Measurements from ENCODE around the gene CD209. TPM values are rescaled to one million over a fixed set of nuclear protein-coding genes. Genes with fewer than 3 reads are reported as not detected.
"Not testable (repeated sequence)": the region's sequence is repeated elsewhere in the genome, so short reads cannot be mapped to it uniquely, and the experiment has no call there.

The CD209 gene
- total and polyA plus RNA-seq, 2 donors: 5.3 to 6.2 TPM

DNA sequence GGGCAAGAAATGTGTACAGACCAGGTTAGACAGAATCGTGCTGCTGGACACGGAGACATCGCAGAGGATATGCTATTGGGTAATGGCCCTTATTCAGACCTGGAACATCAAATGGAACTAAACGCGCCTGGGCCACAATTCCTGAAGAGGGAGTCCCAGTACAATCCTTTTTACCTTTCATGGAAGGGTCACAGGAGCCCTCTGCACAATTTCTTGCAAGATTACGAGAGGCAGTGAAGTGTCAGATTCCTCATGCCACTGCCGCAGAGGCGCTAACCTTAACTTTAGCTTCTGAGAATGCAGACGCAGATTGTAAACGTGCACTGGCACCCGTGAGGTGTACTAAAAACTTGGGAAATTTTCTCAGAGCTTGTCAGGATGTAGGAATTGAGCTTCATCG, 33.8 kb upstream of the CD209 start:
- WGBS: 27% methylated on average over 12 of the region's 12 CpGs
- Histone ChIP-seq H3K4me3 (ENCODE audit: low read depth, low read length) (no peak overlapping the region), H3K27ac (ENCODE audit: low read depth) (no peak overlapping the region), H3K4me1 (ENCODE audit: insufficient read depth) (no peaks in the 10 kb centered on the region), H3K36me3 (ENCODE audit: insufficient read depth) (no peaks in the 10 kb centered on the region)
- no peak for DNase-seq (ENCODE audit: extremely low spot score)

DNA sequence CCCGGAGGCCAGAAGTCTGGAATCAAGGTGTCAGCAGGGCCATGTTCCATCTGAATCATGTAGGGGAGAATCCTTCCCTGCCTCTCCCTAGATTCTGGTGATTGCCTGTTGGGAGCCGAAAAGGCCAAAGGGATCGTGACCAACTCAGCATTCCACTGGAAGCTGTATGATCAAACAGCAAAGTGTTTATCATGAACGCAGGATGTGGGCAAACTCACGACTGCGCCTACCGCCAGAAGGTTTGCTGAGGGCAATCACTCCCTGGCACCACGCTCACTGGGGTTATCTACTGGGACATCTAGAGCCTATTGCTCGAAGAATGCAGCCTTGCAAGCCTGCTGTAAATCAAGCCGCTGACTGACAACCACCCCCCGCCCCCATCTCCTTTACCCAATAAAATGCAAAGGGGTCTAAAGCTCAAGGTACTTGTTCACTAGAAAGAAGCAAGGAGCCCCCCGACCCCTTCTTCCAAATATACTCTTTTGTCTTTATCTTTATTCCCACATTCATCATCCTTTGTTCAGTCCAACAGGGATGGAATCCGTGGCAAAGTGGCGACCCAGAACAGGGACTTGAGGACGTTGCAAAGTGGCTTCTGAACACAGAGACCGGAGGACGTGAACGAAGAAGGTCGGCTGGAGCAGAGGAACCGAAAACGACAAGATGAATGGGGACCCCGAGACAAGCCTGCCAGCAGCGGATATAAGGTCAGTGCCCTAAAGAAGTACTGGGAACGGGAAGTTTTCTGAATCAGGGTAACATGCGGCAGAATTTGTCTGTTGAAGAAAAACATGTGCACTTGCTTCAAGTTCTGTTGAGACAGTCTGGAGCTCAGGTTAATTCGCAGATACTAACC, 32.5 kb upstream of the CD209 start:
- Histone ChIP-seq H3K4me1 (ENCODE audit: insufficient read depth) (no peaks in the 10 kb centered on the region), H3K36me3 (ENCODE audit: insufficient read depth) (no peaks in the 10 kb centered on the region), H3K27ac (ENCODE audit: low read depth) (no peak overlapping the region), H3K4me3 (ENCODE audit: low read depth, low read length) (no peak overlapping the region)
- WGBS: 71% methylated on average over 26 of the region's 26 CpGs
- no peak for DNase-seq (ENCODE audit: extremely low spot score)

DNA sequence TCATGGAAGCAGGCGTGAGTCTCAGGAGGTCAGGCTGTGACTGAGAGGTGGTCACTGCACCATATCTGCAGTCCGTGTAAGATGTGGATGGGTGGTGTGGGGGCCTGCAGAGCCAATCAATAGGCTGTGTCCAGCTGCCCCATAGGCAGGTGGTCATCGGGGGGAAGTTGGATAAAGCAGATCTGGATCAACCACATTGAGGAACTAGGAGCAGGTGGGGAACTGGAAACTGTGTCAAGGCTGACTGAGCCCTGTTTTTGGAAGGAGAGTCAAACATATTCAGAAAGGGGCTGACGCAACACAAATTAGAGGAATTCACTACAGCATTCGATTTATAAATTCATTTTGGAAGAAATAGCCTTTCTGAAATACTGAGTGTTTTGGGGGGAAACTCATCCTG, 30.7 kb upstream of the CD209 start:
- Histone ChIP-seq H3K4me1 (ENCODE audit: insufficient read depth) (no peaks in the 10 kb centered on the region), H3K4me3 (ENCODE audit: low read depth, low read length) (no peak overlapping the region), H3K27ac (ENCODE audit: low read depth) (no peak overlapping the region), H3K36me3 (ENCODE audit: insufficient read depth) (no peaks in the 10 kb centered on the region)
- WGBS: 67% methylated on average over 5 of the region's 5 CpGs
- no peak for DNase-seq (ENCODE audit: extremely low spot score)

DNA sequence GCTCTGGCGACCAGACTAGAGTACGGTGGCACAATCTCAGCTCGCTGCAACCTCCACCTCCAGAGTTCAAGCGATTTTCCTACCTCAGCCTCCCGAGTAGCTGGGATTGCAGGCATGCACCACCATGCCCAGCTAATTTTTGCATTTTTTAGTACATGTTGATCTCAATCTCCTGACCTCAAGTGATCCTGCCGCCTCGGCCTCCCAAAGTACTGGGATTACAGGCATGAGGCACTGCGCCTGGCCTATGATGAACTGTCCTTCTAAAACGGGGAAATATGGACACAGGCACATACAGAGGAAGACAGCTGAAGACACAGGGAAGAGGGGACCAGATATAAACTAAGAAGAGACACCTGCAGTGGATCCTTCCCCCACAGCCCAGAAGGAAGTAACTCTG, 28.4 kb upstream of the CD209 start:
- Histone ChIP-seq H3K4me3 (ENCODE audit: low read depth, low read length) (no peak overlapping the region), H3K36me3 (ENCODE audit: insufficient read depth) (no peaks in the 10 kb centered on the region), H3K27ac (ENCODE audit: low read depth) (no peak overlapping the region), H3K4me1 (ENCODE audit: insufficient read depth) (no peaks in the 10 kb centered on the region)
- 90% methylated on average over 9 of the region's 9 CpGs for WGBS
- DNase-seq (ENCODE audit: extremely low spot score): no peak

DNA sequence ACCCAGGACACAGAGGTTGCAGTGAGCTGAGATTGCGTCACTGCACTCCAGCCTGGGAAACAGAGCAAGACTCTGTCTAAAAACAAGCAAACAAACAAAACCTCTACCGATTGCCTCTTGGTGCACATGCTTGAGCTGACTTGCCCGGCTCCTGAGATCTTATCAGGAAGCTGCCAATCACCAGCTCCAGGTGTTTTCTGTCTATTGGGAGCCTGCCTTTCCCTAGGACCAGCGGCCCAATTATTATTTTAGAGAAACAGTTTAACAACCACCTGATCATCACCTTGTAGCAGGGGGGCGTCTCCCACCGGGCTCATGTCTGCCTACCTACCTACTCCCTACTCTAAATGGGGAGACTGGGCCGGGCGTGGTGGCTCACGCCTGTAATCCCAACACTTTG, 26.5 kb upstream of the CD209 start:
- Histone ChIP-seq H3K4me3 (ENCODE audit: low read depth, low read length) (no peak overlapping the region), H3K36me3 (ENCODE audit: insufficient read depth) (no peaks in the 10 kb centered on the region), H3K4me1 (ENCODE audit: insufficient read depth) (no peaks in the 10 kb centered on the region), H3K27ac (ENCODE audit: low read depth) (no peak overlapping the region)
- DNase-seq (ENCODE audit: extremely low spot score): no peak
- WGBS: 69% methylated on average over 9 of the region's 9 CpGs

DNA sequence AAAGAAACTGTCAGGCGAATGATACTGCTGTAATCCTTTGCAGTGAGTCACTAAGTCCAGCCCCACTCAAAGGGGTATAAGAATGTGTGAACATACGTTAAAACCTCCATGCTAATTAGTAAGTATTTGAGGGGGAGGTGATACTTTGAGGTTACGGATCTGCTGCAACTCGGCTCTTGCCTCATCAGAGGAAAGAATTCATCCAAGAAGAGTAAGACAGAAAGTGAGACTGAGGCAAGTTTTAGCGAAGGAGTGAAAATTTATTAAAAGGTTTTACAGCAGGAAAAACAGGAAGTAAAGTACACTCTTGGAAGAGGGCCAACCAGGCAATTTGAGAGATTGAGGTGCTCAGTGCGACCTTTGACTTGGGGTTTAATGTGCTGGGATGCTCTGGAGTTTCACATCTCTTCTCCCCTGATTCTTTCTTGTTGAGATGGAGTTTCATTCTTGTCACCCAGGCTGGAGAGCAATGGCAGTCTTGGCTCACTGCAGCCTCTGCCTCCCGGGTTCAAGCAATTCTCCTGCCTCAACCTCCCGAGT, 25.5 kb upstream of the CD209 start:
- no peaks in the 10 kb centered on the region for H3K36me3 ChIP-seq (ENCODE audit: insufficient read depth)
- no peak for DNase-seq (ENCODE audit: extremely low spot score)
- no peak overlapping the region for H3K27ac ChIP-seq (ENCODE audit: low read depth)
- 36% methylated on average over 8 of the region's 8 CpGs for WGBS
- H3K4me3 ChIP-seq (ENCODE audit: low read depth, low read length): no peak overlapping the region
- no peaks in the 10 kb centered on the region for H3K4me1 ChIP-seq (ENCODE audit: insufficient read depth)

DNA sequence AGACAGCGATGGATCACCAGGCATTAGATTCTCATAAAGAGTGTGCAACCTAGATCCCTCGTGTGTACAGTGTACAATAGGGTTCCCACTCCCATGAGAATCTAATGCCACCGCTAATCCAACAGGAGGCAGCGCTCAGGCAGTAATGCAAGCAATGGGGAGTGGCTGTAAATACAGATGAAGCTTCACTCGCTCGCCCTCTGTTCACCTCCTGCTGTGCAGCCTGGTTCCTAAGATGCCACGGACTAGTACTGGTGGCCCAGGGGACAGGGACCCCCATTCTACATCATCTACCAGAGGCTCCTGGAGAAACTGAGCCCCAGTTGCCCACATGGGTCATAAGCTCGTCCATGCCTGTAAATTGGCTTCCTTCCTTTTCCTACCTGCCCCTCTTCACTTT, 23.7 kb upstream of the CD209 start:
- H3K36me3 ChIP-seq (ENCODE audit: insufficient read depth): no peaks in the 10 kb centered on the region
- no peaks in the 10 kb centered on the region for H3K4me1 ChIP-seq (ENCODE audit: insufficient read depth)
- WGBS: 72% methylated on average over 8 of the region's 8 CpGs
- no peak overlapping the region for H3K27ac ChIP-seq (ENCODE audit: low read depth)
- no peak overlapping the region for H3K4me3 ChIP-seq (ENCODE audit: low read depth, low read length)
- DNase-seq (ENCODE audit: extremely low spot score): no peak

DNA sequence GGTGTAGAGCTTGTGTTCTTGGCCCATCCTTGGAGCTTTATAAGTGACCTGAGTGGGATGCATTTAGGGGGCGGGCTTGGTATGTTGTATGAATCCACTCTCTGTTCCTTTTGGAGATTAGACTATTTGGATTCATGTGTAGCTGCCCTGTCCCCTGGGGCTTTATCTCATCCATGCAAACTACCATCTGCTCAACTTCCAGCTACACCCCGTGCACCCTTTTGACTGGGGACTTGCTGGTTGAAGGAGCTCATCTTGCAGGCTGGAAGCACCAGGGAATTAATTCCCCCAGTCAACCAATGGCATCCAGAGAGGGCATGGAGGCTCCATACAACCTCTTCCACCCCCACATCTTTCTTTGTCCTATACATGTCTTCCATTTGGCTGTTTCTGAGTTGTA, 21.8 kb upstream of the CD209 start:
- WGBS: 68% methylated on average over 2 of the region's 2 CpGs
- H3K36me3 ChIP-seq (ENCODE audit: insufficient read depth): no peaks in the 10 kb centered on the region
- no peak overlapping the region for H3K27ac ChIP-seq (ENCODE audit: low read depth)
- DNase-seq (ENCODE audit: extremely low spot score): no peak
- no peak overlapping the region for H3K4me3 ChIP-seq (ENCODE audit: low read depth, low read length)
- H3K4me1 ChIP-seq (ENCODE audit: insufficient read depth): no peaks in the 10 kb centered on the region

DNA sequence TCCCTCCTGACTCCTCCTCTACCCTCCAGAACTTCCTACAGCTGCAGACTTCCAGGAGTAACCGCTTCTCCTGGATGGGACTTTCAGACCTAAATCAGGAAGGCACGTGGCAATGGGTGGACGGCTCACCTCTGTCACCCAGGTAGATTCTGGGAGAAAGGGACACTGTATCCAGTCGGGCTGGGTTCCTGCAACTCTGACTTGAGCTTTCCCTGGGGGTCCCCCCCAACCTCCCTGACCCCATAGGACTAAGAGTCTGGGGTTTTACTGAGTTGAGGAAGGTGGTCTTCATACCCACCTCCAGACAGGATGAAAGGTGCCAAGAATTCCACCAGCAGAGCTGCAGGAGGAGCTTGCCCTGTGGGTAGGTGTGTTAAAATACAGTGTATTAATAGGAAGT, 20.2 kb upstream of the CD209 start:
- Histone ChIP-seq H3K4me1 (ENCODE audit: insufficient read depth) (no peaks in the 10 kb centered on the region), H3K27ac (ENCODE audit: low read depth) (no peak overlapping the region), H3K4me3 (ENCODE audit: low read depth, low read length) (no peak overlapping the region), H3K36me3 (ENCODE audit: insufficient read depth) (no peaks in the 10 kb centered on the region)
- no peak for DNase-seq (ENCODE audit: extremely low spot score)
- 72% methylated on average over 4 of the region's 4 CpGs for WGBS

DNA sequence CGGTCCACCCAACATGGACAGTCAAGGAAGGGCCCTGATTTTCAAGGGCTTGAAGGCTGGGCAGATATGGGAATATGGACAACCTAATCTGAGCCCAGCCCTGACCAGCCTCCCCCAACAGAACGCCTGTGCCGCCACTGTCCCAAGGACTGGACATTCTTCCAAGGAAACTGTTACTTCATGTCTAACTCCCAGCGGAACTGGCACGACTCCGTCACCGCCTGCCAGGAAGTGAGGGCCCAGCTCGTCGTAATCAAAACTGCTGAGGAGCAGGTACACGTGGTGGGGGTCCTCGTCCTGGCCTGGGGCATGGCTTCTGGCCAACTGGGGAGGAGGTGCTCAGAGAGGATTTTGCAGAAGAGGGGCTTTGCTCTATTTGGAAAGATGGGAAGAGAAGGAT, 19.2 kb upstream of the CD209 start:
- Histone ChIP-seq H3K4me3 (ENCODE audit: low read depth, low read length) (no peak overlapping the region), H3K4me1 (ENCODE audit: insufficient read depth) (no peaks in the 10 kb centered on the region), H3K36me3 (ENCODE audit: insufficient read depth) (no peaks in the 10 kb centered on the region), H3K27ac (ENCODE audit: low read depth) (no peak overlapping the region)
- DNase-seq (ENCODE audit: extremely low spot score): no peak
- WGBS: 64% methylated on average over 11 of the region's 11 CpGs

DNA sequence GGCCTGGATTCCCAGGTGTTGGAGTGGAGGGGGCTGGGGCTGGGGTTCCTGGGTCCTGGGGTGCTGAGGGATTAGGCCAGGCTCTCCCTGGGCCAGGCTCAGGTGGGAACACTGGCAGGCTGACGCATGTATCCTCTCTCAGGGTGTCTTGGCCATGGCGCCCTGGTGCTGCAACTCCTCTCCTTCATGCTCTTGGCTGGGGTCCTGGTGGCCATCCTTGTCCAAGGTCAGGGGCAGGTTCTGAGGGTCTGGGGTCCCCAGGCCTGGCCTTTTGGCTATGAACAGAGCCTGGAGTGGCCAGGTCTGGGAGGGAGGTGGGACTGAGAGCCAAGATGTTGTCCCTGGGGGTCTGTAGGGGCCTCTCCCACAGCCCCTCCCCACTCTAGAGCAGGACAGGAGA, 17.7 kb upstream of the CD209 start:
- WGBS: 82% methylated on average over 2 of the region's 2 CpGs
- H3K4me1 ChIP-seq (ENCODE audit: insufficient read depth); H3K36me3 ChIP-seq (ENCODE audit: insufficient read depth); DNase-seq (ENCODE audit: extremely low spot score); H3K4me3 ChIP-seq (ENCODE audit: low read depth, low read length); H3K27ac ChIP-seq (ENCODE audit: low read depth): not testable (repeated sequence)

DNA sequence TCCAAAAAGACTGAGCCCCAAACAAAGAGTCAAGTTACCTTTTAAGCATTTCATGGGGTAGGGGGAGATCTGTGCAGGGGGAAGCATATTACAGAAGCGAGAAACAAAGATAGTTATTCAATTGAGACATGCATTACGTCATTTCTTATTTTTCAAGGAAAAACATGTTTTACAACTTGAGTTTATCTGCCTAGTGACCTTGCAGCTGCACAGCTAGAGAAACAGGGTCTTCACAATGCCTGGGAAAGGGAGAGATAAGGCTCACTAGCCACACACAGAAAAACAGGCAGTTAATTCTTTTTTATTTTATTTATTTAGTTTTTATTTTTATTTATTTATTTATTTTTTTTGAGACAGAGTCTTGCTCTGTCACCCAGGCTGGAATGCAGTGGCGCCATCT, 16.8 kb upstream of the CD209 start:
- H3K27ac ChIP-seq (ENCODE audit: low read depth); H3K4me1 ChIP-seq (ENCODE audit: insufficient read depth); H3K4me3 ChIP-seq (ENCODE audit: low read depth, low read length); DNase-seq (ENCODE audit: extremely low spot score); H3K36me3 ChIP-seq (ENCODE audit: insufficient read depth): not testable (repeated sequence)
- 40% methylated on average over 3 of the region's 3 CpGs for WGBS

DNA sequence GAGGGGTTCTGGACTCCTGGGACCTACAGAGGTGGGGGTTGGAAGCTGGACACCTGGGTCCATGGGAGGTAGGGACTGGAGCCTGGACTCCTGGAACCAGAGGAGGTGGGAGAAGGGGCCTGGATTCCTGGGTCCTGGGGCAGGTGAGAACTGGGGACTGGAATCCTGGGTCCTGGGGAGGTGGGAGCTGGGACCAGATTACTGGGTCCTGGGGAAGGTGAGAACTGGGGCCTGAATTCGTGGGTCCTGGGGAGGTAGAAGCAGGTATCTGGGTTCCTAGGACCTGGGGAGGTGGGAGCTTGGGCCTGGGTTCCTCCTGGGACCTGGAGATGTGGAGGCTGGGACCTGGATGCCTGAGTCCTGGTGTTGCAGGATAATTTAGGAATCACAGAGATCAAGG, 16.4 kb upstream of the CD209 start:
- WGBS: 41% methylated on average over 1 of the region's 1 CpG
- DNase-seq (ENCODE audit: extremely low spot score): no peak

DNA sequence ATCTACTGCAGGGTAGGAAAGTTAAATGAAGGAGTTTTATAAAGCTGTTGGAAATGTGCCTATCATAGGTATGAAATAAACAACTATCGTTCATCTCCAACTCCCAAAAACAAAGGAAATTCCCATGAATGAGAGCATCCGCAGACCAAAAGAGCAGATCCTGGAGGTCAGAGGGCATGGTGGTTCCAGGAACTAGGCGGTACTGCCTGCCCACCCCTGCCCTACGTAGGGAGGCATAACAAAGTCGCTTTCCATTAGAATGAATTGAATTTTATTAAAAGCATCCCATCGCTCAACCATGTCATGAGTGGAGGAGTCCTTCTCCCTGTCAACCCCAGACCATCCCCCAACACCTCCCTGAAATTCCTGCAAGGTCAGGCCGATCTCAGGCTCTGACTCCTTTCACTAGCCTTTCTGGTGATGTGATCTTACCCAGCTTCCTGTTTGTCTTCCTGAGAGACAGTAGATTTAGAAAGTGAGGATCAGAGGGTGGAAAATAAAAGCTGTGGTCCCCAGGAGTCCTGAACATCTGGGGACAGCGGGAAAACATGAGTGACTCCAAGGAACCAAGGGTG, 15.5 kb upstream of the CD209 start, which contains the start of gene CLEC4M:
Gene CLEC4M, plus strand, starts transcription at position 525 of the 575 bp plus-strand sequence. Its CDS starts 24 bp downstream, at position 549.
- no peaks in the 10 kb centered on the region for H3K36me3 ChIP-seq (ENCODE audit: insufficient read depth)
- no peak within 1 kb of the TSS for H3K4me3 ChIP-seq (ENCODE audit: low read depth, low read length)
- H3K27ac ChIP-seq (ENCODE audit: low read depth): no peak within 1 kb of the TSS
- no peak for DNase-seq (ENCODE audit: extremely low spot score)
- no peaks in the 10 kb centered on the region for H3K4me1 ChIP-seq (ENCODE audit: insufficient read depth)
- 70% methylated on average over 8 of the region's 8 CpGs for WGBS

More for the DNA sequence above, 16.4 kb upstream of the CD209 start:
- Histone ChIP-seq H3K4me3 (ENCODE audit: low read depth, low read length) (no peak overlapping the region), H3K27ac (ENCODE audit: low read depth) (no peak overlapping the region), H3K4me1 (ENCODE audit: insufficient read depth) (no peaks in the 10 kb centered on the region), H3K36me3 (ENCODE audit: insufficient read depth) (no peaks in the 10 kb centered on the region)

Data from urinary bladder (tissue), 4 donors.